ENCODE results near the gene SYNPR. TPM values are rescaled to one million over a fixed set of nuclear protein-coding genes. Genes with fewer than 3 reads are reported as not detected.

The SYNPR gene
- total RNA-seq, 1 donor from 2014 or later: 0.27 TPM

GRCh38 chr3:63303238-63303637 is 25.1 kb downstream of the SYNPR start:
- no peak for TF ChIP-seq CTCF (IDR thresholded peaks at IDR 0.05; ENCODE audit: insufficient read depth, low read depth, low read length)
- TF ChIP-seq EZH2 (IDR thresholded peaks at IDR 0.05; ENCODE audit: insufficient read depth, low read length): no peak
- Histone ChIP-seq H2AFZ (ENCODE audit: low read depth, low read length) (no peak overlapping the region), H3K4me2 (ENCODE audit: low read length) (no peak overlapping the region), H3K4me3 (ENCODE audit: insufficient read depth, low read depth, low read length) (no peak overlapping the region), H3K27ac (ENCODE audit: low read depth, low read length) (no peak overlapping the region), H3K9me3 (ENCODE audit: insufficient read depth, low read depth, low read length) (no peaks in the 10 kb centered on the region), H3K36me3 (ENCODE audit: insufficient read depth, low read length) (no peaks in the 10 kb centered on the region), H3K4me1 (ENCODE audit: insufficient read depth, low read length) (no peaks in the 10 kb centered on the region), H3K79me2 (ENCODE audit: insufficient read depth, low read length) (no peaks in the 10 kb centered on the region), H3K27me3 (ENCODE audit: insufficient read depth, low read length) (no peaks in the 10 kb centered on the region), H4K20me1 (ENCODE audit: insufficient read depth, low read length) (no peaks in the 10 kb centered on the region), H3K9ac (ENCODE audit: low read length) (no peak overlapping the region)
- H3K27ac Mint-ChIP-seq (ENCODE audit: unreplicated experiment): no peak overlapping the region
- no peaks in the 10 kb centered on the region for H3K36me3 Mint-ChIP-seq (ENCODE audit: low read depth, unreplicated experiment)
- H3K4me3 Mint-ChIP-seq (ENCODE audit: unreplicated experiment): no peak overlapping the region
- FAIRE-seq (no peak), DNase-seq (ENCODE audit: low read depth) (no peak)
- H3K9me3 Mint-ChIP-seq (ENCODE audit: unreplicated experiment): peaks cover 5% of the 10 kb centered on the region
- H3K27me3 Mint-ChIP-seq (ENCODE audit: low read depth, unreplicated experiment): peaks cover 30% of the 10 kb centered on the region
- no peaks in the 10 kb centered on the region for H3K4me1 Mint-ChIP-seq (ENCODE audit: low read depth, unreplicated experiment)

GRCh38 chr3:63304421-63304820 is 26.3 kb downstream of the SYNPR start:
- H3K27me3 Mint-ChIP-seq (ENCODE audit: low read depth, unreplicated experiment): peaks cover 33% of the 10 kb centered on the region
- H3K27me3 ChIP-seq (ENCODE audit: insufficient read depth, low read length): no peaks in the 10 kb centered on the region
- no peak overlapping the region for H3K4me3 Mint-ChIP-seq (ENCODE audit: unreplicated experiment)
- no peaks in the 10 kb centered on the region for H3K36me3 Mint-ChIP-seq (ENCODE audit: low read depth, unreplicated experiment)
- no peak overlapping the region for H3K4me3 ChIP-seq (ENCODE audit: insufficient read depth, low read depth, low read length)
- no peak overlapping the region for H3K9ac ChIP-seq (ENCODE audit: low read length)
- DNase-seq (ENCODE audit: low read depth) (no peak), FAIRE-seq (no peak)
- no peaks in the 10 kb centered on the region for H3K4me1 ChIP-seq (ENCODE audit: insufficient read depth, low read length)
- no peak overlapping the region for H3K27ac ChIP-seq (ENCODE audit: low read depth, low read length)
- H3K36me3 ChIP-seq (ENCODE audit: insufficient read depth, low read length): no peaks in the 10 kb centered on the region
- TF ChIP-seq CTCF (IDR thresholded peaks at IDR 0.05; ENCODE audit: insufficient read depth, low read depth, low read length) (no peak), EZH2 (IDR thresholded peaks at IDR 0.05; ENCODE audit: insufficient read depth, low read length) (no peak)
- H4K20me1 ChIP-seq (ENCODE audit: insufficient read depth, low read length): no peaks in the 10 kb centered on the region
- H3K27ac Mint-ChIP-seq (ENCODE audit: unreplicated experiment): no peak overlapping the region
- no peaks in the 10 kb centered on the region for H3K9me3 ChIP-seq (ENCODE audit: insufficient read depth, low read depth, low read length)
- no peak overlapping the region for H2AFZ ChIP-seq (ENCODE audit: low read depth, low read length)
- H3K79me2 ChIP-seq (ENCODE audit: insufficient read depth, low read length): no peaks in the 10 kb centered on the region
- no peaks in the 10 kb centered on the region for H3K4me1 Mint-ChIP-seq (ENCODE audit: low read depth, unreplicated experiment)
- peaks cover under 1% of the 10 kb centered on the region for H3K9me3 Mint-ChIP-seq (ENCODE audit: unreplicated experiment)
- H3K4me2 ChIP-seq (ENCODE audit: low read length): no peak overlapping the region

DNA sequence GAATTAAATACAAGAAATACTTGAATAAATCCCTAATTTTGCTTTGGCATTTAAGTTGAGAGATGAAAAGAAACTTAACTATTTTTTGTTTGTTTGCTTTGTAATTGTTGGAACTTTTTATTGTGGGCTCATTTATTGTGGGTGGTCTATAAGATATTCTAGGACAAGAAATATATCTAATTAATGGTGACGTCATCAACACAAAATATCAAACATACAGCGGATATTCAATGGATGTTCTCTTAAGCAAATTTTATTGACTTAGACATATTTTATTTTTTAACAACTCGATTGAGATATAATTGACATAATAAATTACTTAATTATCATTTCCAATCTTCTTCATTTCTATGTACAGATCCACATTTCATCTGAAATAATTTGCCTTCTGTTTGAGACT is 30.0 kb downstream of the SYNPR start:
- Mint-ChIP-seq H3K9me3 (ENCODE audit: unreplicated experiment) (no peaks in the 10 kb centered on the region), H3K4me1 (ENCODE audit: low read depth, unreplicated experiment) (no peaks in the 10 kb centered on the region), H3K4me3 (ENCODE audit: unreplicated experiment) (no peak overlapping the region), H3K36me3 (ENCODE audit: low read depth, unreplicated experiment) (no peaks in the 10 kb centered on the region), H3K27me3 (ENCODE audit: low read depth, unreplicated experiment) (peaks cover 44% of the 10 kb centered on the region), H3K27ac (ENCODE audit: unreplicated experiment) (no peak overlapping the region)
- Histone ChIP-seq H2AFZ (ENCODE audit: low read depth, low read length) (no peak overlapping the region), H3K36me3 (ENCODE audit: insufficient read depth, low read length) (no peaks in the 10 kb centered on the region), H3K9ac (ENCODE audit: low read length) (no peak overlapping the region), H3K79me2 (ENCODE audit: insufficient read depth, low read length) (no peaks in the 10 kb centered on the region), H3K4me1 (ENCODE audit: insufficient read depth, low read length) (no peaks in the 10 kb centered on the region), H3K4me3 (ENCODE audit: insufficient read depth, low read depth, low read length) (no peak overlapping the region), H4K20me1 (ENCODE audit: insufficient read depth, low read length) (no peaks in the 10 kb centered on the region), H3K27me3 (ENCODE audit: insufficient read depth, low read length) (no peaks in the 10 kb centered on the region), H3K27ac (ENCODE audit: low read depth, low read length) (no peak overlapping the region), H3K4me2 (ENCODE audit: low read length) (no peak overlapping the region), H3K9me3 (ENCODE audit: insufficient read depth, low read depth, low read length) (no peaks in the 10 kb centered on the region)
- no peak for FAIRE-seq
- TF ChIP-seq CTCF (IDR thresholded peaks at IDR 0.05; ENCODE audit: insufficient read depth, low read depth, low read length) (no peak), EZH2 (IDR thresholded peaks at IDR 0.05; ENCODE audit: insufficient read depth, low read length) (no peak)
- no peak for DNase-seq (ENCODE audit: low read depth)
